Transverse colon (tissue), 4 donors: ENCODE measurements around the gene PKP1.

Source experiments
- EP300 ChIP-seq: sonication (generic); formaldehyde crosslinking; IDR thresholded peaks from one replicate; pipeline ENCODE4 v1.6.1; 2017; ENCODE audit warnings: antibody characterized with exemption, low read depth
- POLR2A ChIP-seq: fragments of 450-650 bp; IDR thresholded peaks from one replicate; pipeline ENCODE4 v1.6.1; 2016; ENCODE audit warnings: antibody characterized with exemption, mild to moderate bottlenecking, moderate library complexity
- POLR2AphosphoS5 ChIP-seq, 3 donors: sonication (generic); formaldehyde crosslinking; IDR thresholded peaks; one replicate each; pipeline ENCODE4 v1.6.1; 2016; ENCODE audit warnings: antibody characterized with exemption in 3 of 3
- TF ChIP-seq, protein P1 (sequence below), 5 experiments: fragments of 200-600 bp in 3 of 5; fragments of 450-650 bp in 2 of 5; sonication (generic) in 3 of 5; IDR thresholded peaks; 1 replicate in 2 of 5; 2 replicates in 3 of 5; pipeline ENCODE4 v1.5.1; 2016 to 2017; ENCODE audit warnings: antibody characterized with exemption in 5 of 5, inconsistent platforms in 3 of 5, mild to moderate bottlenecking in 2 of 5, moderate library complexity in 1 of 5

DNA sequence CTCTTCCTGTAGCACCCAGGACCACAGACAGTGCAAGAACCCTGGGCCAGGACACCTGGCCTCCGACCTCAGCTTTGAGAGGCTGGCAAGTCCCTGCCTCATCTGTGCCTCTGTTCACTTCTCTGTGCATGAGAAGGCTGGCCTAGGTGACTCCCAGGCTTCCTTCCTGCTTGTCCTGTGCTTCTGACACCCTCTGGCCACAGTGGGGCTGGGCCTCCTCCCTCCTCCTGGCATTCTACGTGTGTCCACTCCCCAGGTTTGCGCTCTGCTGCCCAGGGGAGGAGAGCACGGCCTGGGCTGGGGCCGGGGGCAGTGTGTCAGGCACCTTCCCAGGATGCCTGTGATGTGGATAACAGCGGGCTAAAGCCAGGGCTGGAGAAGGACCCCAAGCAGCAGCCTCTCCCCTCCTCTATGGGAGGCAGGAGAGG, 30.3 kb upstream of the PKP1 start:
- TF ChIP-seq, protein P1, sequence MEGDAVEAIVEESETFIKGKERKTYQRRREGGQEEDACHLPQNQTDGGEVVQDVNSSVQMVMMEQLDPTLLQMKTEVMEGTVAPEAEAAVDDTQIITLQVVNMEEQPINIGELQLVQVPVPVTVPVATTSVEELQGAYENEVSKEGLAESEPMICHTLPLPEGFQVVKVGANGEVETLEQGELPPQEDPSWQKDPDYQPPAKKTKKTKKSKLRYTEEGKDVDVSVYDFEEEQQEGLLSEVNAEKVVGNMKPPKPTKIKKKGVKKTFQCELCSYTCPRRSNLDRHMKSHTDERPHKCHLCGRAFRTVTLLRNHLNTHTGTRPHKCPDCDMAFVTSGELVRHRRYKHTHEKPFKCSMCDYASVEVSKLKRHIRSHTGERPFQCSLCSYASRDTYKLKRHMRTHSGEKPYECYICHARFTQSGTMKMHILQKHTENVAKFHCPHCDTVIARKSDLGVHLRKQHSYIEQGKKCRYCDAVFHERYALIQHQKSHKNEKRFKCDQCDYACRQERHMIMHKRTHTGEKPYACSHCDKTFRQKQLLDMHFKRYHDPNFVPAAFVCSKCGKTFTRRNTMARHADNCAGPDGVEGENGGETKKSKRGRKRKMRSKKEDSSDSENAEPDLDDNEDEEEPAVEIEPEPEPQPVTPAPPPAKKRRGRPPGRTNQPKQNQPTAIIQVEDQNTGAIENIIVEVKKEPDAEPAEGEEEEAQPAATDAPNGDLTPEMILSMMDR (IDR thresholded peaks at IDR 0.05): no peak
- no peak for TF ChIP-seq POLR2A
- no peak for TF ChIP-seq POLR2AphosphoS5 (IDR thresholded peaks at IDR 0.05)
- TF ChIP-seq EP300: no peak
